Activated CD4-positive, alpha-beta T cell treated with anti-CD3 and anti-CD28 coated beads, Interleukin-2, amount 50 U/mL, for 24 hours (primary cell): Measurements from ENCODE around the gene MRTFA.
"Not testable (repeated sequence)": the region's sequence is repeated elsewhere in the genome, so short reads cannot be mapped to it uniquely, and the experiment has no call there.

Experiments
- DNase-seq, 2 donors: peaks; one replicate each; pipeline ENCODE4 v3.0.0-alpha.2; 2020; ENCODE audit warnings: low read depth in 1 of 2, low spot score in 1 of 2

Gene MRTFA

GRCh38 chr22:40502919-40503318 is 133.6 kb downstream of the MRTFA start:
- no peak for DNase-seq

- not testable (repeated sequence) for DNase-seq
Observed at GRCh38 chr22:40500465-40500786, 136.1 kb downstream of the MRTFA start.

DNA sequence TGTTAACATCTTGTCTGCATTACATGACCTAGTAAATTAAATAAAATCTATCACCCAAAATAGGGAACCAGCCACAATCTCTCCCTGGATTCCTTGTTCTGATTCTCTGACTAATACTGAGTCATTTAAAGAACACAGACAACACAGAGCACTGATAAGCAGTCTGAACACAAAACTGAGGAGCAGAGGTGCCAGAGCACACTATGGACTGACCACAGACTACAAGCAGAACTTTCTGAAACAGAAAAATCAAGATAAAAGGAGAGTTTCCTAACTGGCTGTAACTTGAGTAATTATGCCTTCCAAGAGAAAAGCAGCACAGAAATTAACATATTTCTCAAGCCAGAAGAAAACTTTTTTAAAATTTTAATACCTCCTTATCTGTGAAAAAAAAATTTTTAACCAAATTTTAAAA is 137.3 kb downstream of the MRTFA start:
- DNase-seq: no peak

DNA sequence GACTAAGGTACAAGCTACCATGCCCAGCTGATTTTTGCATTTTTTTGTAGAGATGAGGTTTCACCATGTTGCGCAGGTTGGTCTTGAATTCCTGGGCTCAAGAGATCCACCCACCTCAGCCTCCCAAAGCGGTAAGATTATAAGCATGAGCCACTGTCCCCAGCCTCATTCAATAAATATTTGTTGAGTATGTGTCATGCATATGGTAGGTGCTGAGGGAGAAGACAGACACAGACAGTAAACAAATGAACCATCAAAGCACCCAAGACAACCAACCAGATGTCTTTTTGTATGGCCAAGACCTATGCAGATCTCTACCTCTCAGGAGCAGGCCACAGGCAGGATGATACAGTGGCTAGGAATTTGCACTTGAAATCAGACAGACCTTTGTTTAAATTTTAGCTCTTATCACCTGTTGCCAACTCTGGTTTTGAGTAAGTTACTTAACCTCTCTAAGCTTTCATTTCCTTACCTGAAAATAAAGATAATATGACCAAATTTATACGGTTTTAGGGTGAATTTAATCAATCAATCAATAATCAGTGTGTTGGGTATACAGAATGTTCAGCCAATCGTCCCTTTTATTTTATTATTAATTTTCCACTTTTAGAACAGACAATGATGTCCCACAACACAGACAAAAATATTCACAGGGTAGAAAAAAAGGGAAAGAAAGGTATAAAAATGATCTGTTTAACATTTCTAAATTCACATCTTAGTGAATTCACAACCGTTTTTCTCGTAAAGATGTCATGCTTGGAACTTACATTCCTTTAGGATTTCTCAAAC is 137.9 kb downstream of the MRTFA start:
- DNase-seq: no peak

- no peak for DNase-seq
Observed at GRCh38 chr22:40493441-40493840, 143.1 kb downstream of the MRTFA start.

GRCh38 chr22:40491990-40492631 is 144.4 kb downstream of the MRTFA start:
- DNase-seq: no peak

DNA sequence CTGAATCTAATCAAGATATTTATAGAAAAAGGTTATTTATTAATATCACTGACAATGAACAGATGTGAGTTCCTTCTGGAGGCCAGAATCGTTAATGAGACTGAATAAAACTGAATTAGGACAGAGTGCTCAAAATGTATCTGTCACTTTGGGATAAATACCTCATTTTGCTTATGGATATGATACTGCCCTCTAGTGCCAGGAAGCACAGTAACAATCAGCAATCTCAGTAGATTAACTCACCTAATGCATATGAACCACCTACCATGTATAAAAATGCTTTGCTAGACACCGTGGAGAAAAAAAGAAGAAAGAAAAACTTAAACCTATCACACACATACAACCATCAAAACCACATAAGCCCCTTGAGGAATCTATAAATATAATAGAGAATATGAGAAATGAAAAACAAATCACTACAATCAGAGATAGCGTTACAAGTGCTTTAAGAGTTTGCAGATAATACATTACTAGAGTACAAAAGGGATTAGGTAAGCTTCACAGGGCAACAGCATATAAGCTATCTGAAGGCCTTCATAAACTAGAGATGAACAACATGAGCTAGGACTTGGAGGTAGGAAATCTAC is 148.8 kb downstream of the MRTFA start:
- peak in 1 of 2 donors; percentile 24 for DNase-seq

- DNase-seq: no peak
Observed at GRCh38 chr22:40486962-40487602, 149.4 kb downstream of the MRTFA start.

GRCh38 chr22:40485813-40486667 is 150.5 kb downstream of the MRTFA start:
- no peak for DNase-seq

GRCh38 chr22:40484906-40485669 is 151.4 kb downstream of the MRTFA start:
- DNase-seq: no peak

DNA sequence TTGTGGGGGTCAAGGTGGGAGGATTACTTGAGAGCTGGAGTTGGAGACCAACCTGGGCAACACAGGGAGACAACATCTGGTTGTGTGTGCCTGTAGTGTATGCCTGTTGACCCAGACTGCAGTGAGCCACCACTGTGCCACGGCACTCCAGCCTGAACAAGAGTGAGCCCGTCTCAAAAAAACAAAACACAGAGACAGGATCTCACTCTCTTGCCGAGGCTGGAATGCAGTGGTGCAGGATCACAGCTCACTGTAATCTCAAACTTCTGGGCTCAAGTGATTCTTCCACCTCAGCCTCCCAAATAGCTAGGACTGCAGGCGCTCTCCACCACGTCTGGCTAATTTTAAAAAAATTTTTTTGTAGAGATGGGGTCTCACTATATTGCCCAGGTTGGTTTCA is 153.6 kb downstream of the MRTFA start:
- no peak for DNase-seq

DNA sequence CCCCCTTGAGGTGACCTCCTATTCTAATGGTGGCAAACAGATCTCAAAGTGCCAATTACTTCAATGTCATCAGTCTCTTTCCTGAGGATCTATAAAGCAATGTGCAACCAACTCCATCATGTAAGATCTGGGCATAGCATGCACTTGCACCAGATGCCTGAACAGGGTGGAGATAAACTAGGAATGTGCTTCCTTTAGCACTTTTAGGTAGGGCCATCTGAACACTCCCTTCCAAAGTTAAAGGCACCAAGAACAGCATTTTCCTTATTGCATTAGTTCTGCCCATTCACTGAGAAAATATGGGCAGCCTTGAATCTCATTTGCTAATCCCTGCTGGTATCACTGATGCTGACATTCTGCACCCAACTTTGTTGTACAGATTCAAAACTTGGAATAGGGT is 154.1 kb downstream of the MRTFA start:
- no peak for DNase-seq

GRCh38 chr22:40480996-40481395 is 155.5 kb downstream of the MRTFA start:
- DNase-seq: no peak

DNA sequence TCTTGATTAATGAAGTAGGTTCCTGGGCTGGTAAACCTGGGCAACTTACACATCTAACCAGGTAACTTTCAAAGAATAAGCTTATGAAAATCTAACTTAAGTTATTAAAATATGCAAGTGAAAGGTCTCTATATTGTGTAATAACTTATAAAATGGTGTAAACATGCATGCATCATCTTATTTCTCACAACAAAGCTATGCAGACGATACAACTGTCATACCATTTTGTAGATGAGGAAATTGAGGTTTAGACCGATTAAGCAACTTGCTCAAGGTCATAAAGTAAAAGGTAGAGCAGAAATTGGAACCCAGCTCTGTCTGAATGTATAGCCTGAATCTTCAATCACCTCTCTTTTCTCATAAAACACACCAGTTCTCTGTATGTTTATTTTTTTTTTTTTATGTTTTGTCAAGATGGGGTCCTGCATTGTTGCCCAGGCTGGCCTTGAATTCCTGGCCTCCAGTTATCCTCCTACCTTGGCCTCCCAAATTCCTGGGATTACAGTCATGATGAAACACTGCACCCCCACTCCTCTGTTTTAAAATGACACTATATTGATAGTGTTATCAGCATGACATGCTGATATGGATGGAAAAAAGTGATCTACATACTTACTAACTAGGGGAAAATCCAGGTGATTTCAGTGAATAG is 156.5 kb downstream of the MRTFA start:
- no peak for DNase-seq

DNA sequence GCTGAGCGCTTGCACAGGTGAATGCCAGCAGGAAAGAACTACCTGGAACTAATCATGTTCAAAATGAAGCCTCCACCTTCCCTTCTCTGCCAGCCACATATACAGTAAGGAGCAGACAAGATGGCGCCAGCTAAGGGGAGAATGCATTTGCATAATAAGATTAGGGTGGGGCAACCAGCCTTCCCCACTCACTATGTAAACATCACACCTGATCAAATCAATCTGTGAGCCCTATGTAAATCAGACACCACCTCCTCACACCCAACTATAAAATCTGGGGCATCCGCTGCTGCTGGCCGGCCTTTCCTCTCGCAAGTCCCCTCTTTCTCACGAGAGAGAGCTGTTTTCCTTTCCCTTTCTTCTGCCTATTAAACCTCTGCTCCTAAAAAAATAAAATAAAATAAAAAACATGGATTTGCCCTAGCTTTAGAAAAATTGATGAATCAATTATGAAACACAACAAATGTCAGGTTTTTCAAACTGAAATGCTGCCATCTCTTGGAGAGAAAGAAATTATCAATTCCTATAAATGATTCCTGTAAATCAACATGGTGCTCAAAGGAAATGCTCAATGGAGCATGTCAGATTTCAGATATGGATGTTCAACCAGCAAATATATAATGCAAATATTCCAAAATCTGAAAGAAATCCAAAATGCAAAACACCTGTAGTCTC is 157.3 kb downstream of the MRTFA start:
- DNase-seq: no peak

GRCh38 chr22:40478338-40479125 is 158.0 kb downstream of the MRTFA start:
- no peak for DNase-seq

- DNase-seq: no peak
Observed at GRCh38 chr22:40477683-40478337, 158.7 kb downstream of the MRTFA start.

DNA sequence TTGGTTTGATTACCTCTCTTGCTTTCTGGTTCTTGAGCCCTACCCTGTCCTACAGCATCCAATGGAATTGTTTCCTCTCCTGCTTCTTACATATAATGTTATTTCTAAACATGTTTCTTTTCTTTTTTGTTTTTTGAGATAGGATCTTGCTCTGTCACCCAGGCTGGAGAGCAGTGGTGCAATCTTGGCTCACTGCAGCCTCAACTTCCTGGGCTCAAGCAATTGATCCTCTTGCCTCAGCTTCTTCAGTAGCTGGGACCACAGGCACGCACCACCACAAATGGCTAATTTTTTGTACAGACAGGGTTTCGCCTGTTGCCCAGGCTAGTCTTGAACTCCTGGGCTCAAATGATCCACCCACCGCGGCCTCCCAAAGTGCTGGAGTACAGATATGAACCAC is 160.2 kb downstream of the MRTFA start:
- DNase-seq: no peak
